Measurements from ENCODE around the gene GALK2.
"Not testable (repeated sequence)": the region's sequence is repeated elsewhere in the genome, so short reads cannot be mapped to it uniquely, and the experiment has no call there.

The GALK2 gene

DNA sequence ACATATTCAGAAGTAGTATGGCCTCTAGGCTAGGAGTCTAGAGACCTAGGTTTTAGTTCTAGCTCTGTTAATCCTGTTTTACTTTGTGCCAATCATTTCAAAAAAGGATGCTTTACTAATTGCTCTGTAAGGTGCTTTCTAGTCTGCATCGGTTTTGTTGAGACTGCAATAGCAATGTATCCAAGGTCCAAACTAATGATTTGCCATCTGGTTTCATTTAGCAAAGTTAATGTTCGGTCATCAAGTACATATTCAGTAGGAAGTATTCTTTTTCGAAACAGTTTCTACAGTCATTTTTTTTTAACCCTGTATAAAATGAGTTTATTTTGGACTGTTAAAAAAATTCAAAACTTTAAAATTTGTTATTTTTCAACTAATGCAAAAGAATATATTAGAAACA is 2.0 kb upstream of the GALK2 start:
- no peak for DNase-seq

- no peak for DNase-seq
These were observed 1.7 kb downstream of the GALK2 start for GRCh38 chr15:49171790-49172189.

GRCh38 chr15:49174902-49175301 is 4.9 kb downstream of the GALK2 start:
- DNase-seq, result no peak

DNA sequence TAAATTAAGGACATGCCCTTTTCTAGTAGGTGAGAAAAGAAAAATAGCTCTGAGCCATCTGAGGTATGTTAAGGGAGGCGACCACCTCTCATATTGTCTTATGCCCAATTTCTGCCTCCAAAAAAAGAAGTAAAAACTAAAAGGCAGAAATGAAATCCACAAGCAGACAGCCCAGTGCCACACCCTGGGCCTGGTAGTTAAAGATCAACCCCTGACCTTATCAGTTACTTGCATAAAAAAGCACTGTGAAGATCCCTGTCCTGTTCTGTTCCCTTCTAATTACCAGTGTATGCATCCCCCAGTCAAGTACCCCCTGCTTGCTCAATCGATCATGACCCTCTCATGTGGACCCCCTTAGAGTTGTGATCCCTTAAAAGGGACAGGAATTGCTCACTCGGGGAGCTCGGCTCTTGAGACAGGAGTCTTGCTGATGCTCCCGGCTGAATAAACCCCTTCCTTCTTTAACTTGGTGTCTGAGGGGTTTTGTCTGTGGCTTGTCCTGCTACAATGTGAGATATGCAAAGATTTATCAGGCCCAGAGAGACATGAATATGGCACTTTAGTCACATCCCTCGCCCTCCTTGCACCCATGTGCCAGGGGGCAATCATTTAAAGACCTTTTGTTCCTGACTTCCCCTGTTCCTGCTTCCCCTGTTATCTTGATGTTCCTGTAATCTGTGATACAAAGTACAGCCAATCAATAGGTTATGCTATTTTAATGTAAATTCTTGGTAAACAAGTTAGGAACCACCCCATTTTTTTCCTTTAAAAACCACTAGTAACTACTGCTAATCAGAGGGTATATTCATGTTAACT is 5.7 kb downstream of the GALK2 start:
- not testable (repeated sequence) for DNase-seq

DNA sequence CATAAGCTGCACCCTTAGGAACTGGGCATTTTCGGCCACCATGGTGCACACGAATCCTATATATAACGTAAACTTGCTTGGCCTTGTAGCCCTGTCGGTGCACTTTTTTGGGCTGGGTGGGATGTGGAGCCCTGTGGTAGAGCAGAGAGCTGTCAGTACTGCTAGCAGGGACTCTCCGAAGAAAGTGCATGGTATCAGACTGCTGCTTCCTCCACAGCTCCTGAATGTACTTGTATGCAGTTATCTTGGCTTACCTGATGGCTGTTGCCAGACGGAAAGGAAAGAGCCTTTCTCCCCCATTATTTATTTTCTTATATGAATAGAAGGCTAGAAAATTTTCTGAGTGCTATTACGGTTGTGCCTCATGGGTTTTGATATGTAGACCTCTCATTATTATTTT is 8.4 kb downstream of the GALK2 start:
- DNase-seq, result no peak

DNA sequence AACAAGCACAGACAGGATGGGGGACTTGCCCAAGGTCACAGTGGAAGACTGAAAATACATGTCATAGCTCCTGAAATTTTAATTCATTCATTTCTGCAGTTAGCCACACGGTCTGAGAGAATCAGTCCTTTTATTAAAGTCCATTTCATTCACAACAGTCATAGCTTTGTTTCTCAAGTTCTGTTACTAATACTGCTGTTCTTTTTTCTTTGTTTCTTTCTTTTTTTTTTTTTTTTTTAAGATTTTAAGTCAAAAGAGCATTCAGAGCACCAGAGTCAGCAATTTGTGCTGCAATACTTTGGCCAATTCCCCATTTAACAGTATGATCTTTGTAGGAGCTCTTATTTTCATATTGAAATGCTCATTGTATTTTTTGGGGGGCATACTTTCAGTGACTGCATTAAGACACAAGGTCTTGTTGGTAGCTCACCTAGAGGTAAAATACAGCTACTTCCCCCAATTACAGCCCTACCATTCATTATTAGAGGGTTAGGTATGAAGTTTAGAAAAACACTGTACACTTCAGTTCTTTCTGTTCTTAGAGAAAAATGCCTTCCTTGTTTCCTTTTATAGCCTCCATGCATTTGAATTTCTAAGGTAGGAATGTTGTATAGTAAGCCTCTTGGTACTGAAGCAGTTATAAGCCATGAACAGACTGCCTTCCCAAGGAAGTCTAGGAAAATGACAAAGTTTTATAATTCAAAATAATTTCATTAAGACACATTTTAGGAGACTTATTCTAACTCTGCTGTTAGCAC is 9.6 kb downstream of the GALK2 start:
- no peak for DNase-seq

DNA sequence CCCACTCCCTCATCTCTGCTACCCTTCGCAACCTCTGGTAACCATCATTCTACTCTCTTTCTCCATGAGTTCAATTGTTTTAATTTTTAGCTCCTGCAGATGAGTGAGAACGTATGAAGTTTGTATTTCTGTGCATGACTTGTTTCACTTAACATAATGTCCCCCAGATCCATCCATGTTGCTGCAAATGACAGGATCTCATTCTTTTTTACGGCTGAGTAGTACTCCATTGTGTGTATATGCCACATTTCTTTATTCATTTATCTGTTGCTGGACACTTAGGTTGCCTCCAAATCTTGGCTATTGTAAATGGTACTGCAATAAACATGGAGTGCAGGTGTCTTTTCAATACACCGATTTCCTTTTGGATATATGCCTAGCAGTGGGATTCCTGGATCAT is 12.1 kb downstream of the GALK2 start:
- no peak for DNase-seq

DNA sequence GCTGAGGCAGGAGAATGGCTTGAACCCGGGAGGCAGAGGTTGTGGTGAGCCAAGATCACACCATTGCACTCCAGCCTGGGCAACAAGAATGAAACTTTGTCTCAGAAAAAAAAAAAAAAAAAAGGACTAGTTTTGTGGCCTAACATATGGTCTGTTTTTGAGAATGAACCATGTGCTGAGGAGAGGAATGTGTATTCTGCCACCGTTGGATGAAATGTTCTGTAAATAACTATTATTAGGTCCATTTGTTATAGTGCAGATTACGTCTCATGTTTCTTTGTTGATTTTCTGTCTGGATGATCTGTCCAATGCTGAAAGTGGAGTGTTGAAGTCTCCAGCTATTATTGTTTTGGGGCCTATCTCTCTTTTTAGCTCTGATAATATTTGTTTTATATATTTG is 13.7 kb downstream of the GALK2 start:
- DNase-seq, result not testable (repeated sequence)

GRCh38 chr15:49185473-49185872 is 15.4 kb downstream of the GALK2 start:
- no peak for DNase-seq

GRCh38 chr15:49187549-49188245 is 17.6 kb downstream of the GALK2 start:
- DNase-seq, result no peak

GRCh38 chr15:49188933-49189332 is 18.9 kb downstream of the GALK2 start:
- DNase-seq, result no peak

DNA sequence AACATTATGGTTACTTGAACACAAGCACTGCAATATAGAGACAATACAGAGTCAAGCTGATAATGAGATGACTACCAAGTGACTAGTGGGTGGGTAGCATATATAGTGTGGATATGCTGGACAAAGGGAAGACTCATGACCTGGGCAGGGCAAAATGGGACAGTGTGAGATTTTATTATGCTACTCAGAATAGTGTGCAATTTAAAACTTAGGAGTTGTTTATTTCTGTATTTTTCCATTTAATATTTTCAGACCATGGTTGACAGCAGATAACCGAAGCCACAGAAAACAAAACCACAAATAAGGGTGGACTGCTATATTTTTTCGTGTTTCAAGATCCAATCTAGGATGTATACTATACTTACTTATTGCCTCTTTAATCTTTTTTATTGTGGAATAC is 19.6 kb downstream of the GALK2 start:
- DNase-seq, result no peak

DNA sequence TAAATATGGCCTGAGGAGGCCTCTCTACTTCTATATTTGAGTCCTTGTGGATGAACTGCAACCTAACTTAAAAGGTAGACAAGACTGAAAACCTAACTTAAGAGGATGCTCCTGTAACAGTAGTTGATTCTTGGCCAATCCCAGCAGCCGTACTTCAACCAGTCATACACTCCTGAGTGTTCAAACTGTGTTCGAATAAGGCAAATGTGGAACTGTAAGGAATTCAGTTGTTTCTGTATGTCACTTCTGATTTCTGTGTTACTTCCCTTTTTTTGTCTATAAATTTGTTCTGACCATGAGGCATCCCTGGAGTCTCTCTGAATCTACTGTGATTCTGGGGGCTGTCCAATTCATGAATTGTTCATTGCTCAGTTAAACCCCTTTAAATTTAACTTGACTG is 20.5 kb downstream of the GALK2 start:
- no peak for DNase-seq

- DNase-seq, result no peak
These were observed 21.8 kb downstream of the GALK2 start for GRCh38 chr15:49191892-49192291.

GRCh38 chr15:49196856-49197255 is 26.8 kb downstream of the GALK2 start:
- no peak for DNase-seq

- no peak for DNase-seq
These were observed 29.6 kb downstream of the GALK2 start for GRCh38 chr15:49199666-49200065.

- DNase-seq, result no peak
These were observed 30.3 kb downstream of the GALK2 start for GRCh38 chr15:49200347-49200746.

DNA sequence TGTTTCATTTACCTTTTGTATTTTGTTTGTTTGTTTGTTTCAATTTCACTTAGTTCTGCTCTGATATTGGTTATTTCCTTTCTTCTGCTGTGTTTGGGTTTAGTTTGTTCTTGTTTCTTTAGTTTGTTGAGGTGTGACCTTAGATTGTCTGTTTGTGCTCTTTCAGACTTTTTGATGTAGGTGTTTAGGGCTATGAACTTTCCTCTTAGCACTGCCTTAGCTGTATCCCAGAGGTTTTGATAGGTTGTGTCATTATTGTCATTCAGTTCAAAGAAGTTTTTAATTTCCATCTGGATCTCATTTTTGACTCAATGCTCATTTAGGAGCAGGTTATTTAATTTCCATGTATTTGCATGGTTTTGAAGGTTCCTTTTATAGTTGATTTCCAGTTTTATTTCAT is 38.1 kb downstream of the GALK2 start:
- not testable (repeated sequence) for DNase-seq

DNA sequence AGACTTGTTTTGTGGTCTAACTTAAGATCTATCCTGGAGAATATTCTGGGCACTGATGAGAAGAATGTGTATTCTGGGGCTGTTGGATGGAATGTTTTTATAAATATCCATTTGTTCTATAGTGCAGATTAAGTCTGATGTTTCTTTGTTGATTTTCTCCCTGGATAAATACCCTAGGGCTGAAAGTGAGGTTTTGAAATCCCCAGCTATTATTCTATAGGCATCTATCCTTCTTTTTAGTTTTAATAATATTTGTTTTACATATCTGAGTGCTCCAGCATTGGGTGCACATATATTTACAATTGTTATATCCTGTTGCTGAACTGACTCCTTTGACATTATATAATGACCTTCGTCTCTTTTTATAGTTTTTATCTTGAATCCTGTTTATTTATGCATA is 42.9 kb downstream of the GALK2 start:
- DNase-seq, result no peak

- DNase-seq, result no peak
These were observed 46.0 kb downstream of the GALK2 start for GRCh38 chr15:49215768-49216739.

DNA sequence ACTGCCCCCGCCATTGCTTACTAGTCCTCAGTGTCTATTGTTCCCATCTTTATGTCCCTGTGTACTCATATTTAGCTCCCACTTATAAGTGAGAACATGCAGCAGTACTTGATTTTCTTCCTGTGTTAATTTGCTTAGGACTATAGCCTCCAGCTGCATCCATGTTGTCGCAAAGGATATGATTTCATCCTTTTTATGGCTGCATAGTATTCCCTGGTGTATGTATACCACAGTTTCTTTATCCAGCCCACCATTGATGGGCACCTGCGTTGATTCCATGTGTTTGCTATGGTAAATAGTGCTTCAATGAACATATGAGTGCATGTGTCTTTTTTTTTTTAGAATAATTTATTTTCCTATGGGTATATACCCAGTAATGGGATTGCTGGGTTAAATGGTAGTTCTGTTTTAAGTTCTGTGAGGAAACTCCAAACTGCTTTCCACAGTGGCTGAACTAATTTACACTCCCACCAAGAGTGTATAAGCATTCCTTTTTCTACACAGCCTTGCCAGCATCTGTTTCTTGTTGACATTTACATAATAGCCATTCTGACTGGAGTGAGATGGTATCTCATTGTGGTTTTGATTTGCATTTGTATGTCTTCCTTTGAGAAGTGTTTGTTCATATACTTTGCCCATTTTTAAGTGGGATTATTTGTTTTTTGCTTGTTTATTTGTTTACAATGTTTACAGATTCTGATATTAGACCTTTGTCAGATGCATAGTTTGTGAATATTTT is 53.7 kb downstream of the GALK2 start:
- no peak for DNase-seq

Measured in stimulated activated CD4-positive, alpha-beta T cell treated with anti-CD3 and anti-CD28 coated beads, Interleukin-15, amount 100 ng/mL, for 24 hours (primary cell).